CD1c-positive myeloid dendritic cell (primary cell): ENCODE measurements around the gene NFATC4.

Source experiments
- DNase-seq: peaks from one replicate; pipeline ENCODE4 v3.0.0-alpha.2; 2016; ENCODE audit errors: extremely low spot score

Gene NFATC4

GRCh38 chr14:24389226-24389848 is 21.4 kb downstream of the NFATC4 start:
- DNase-seq: no peak

- no peak for DNase-seq
Observed at GRCh38 chr14:24390701-24391468, 22.9 kb downstream of the NFATC4 start.

GRCh38 chr14:24392325-24393091 is 24.5 kb downstream of the NFATC4 start:
- DNase-seq: no peak

- DNase-seq: no peak
Observed at GRCh38 chr14:24394275-24394674, 26.3 kb downstream of the NFATC4 start.

GRCh38 chr14:24395609-24396582 is 27.9 kb downstream of the NFATC4 start:
- DNase-seq: peak; percentile 9

- DNase-seq: no peak
Observed at GRCh38 chr14:24397639-24398292, 29.8 kb downstream of the NFATC4 start.

- no peak for DNase-seq
Observed at GRCh38 chr14:24398293-24398652, 30.3 kb downstream of the NFATC4 start.

GRCh38 chr14:24398653-24399446 is 30.9 kb downstream of the NFATC4 start, which contains the start of gene NYNRIN:
NYNRIN (plus strand) TSS chr14:24399003; CDS start chr14:24399247, 244 bp downstream.
- peak; percentile 26 for DNase-seq

GRCh38 chr14:24399447-24399822 is 31.5 kb downstream of the NFATC4 start:
- DNase-seq: no peak

- no peak for DNase-seq
Observed at GRCh38 chr14:24399999-24400718, 32.2 kb downstream of the NFATC4 start.

- DNase-seq: no peak
Observed at GRCh38 chr14:24401810-24402702, 34.1 kb downstream of the NFATC4 start.

- no peak for DNase-seq
Observed at GRCh38 chr14:24403294-24403998, 35.5 kb downstream of the NFATC4 start.

GRCh38 chr14:24404814-24405213 is 36.8 kb downstream of the NFATC4 start:
- no peak for DNase-seq

- DNase-seq: no peak
Observed at GRCh38 chr14:24406416-24406815, 38.4 kb downstream of the NFATC4 start.

GRCh38 chr14:24407608-24408325 is 39.8 kb downstream of the NFATC4 start:
- DNase-seq: no peak

GRCh38 chr14:24408764-24409163 is 40.8 kb downstream of the NFATC4 start:
- no peak for DNase-seq

GRCh38 chr14:24409192-24409591 is 41.2 kb downstream of the NFATC4 start:
- no peak for DNase-seq
